Astrocyte (in vitro differentiated cells and primary cell): ENCODE measurements around the gene ADAMTS13.

ENCODE experiments used
- EZH2 ChIP-seq: IDR thresholded peaks from 2 replicates; pipeline ENCODE4 v1.6.1; 2012; ENCODE audit warnings: mild to moderate bottlenecking, low read length, inconsistent platforms; ENCODE audit not compliant: insufficient read depth
- TF ChIP-seq, protein P1 (sequence below): IDR thresholded peaks from 2 replicates; pipeline ENCODE4 v1.5.1; 2011; ENCODE audit warnings: low read depth, mild to moderate bottlenecking, inconsistent platforms, low read length, moderate library complexity; ENCODE audit not compliant: insufficient read depth

DNA sequence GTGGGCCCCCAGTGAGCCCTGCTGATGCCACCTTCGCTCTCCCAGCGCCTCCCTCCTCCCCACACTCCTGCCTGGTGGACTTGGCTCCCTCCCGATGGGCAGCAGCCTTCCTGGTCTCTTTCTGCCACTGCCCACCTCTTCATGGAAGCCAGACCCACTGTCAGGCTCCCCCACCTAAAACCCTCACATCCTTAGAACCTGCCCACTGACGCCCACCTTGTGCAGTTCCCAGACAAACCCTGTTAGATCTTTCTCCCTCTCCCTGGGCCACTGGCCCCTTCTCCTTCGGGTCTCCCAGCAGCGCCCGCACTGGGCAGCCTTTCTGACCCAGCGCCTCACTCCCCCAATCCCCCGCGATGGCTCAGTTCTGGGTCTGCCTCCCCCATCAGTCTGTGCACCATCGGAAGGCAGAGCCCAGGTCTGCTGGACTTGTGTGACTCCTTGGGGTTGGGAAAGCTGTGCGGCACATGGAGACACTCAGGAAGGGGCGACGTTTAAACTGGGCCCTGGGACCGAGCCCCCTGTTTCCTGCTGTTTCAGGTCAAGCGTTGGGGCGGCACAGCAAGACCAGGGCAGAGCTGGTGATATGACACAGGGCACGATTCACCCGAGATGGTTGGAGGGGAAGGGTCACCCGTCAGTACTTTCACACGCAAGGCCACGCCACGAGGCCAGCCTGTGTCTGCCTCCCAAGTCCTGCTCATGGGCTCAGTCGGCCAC is 85.2 kb downstream of the ADAMTS13 start:
- TF ChIP-seq, protein P1, sequence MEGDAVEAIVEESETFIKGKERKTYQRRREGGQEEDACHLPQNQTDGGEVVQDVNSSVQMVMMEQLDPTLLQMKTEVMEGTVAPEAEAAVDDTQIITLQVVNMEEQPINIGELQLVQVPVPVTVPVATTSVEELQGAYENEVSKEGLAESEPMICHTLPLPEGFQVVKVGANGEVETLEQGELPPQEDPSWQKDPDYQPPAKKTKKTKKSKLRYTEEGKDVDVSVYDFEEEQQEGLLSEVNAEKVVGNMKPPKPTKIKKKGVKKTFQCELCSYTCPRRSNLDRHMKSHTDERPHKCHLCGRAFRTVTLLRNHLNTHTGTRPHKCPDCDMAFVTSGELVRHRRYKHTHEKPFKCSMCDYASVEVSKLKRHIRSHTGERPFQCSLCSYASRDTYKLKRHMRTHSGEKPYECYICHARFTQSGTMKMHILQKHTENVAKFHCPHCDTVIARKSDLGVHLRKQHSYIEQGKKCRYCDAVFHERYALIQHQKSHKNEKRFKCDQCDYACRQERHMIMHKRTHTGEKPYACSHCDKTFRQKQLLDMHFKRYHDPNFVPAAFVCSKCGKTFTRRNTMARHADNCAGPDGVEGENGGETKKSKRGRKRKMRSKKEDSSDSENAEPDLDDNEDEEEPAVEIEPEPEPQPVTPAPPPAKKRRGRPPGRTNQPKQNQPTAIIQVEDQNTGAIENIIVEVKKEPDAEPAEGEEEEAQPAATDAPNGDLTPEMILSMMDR, result no peak
- no peak for TF ChIP-seq EZH2
